ENCODE measurements around the gene LASP1.

LASP1 gene

GRCh38 chr17:38967290-38967738, 97.5 kb downstream of the LASP1 start, which contains the start of gene FBXO47:
Gene FBXO47, minus strand, starts transcription at chr17:38967403. Its CDS starts 4,378 bp downstream, at chr17:38963025.
- Histone ChIP-seq H3K36me3 (ENCODE audit: insufficient read depth, low read length) (no peaks in the 10 kb centered on the region), H3K27ac (ENCODE audit: low read length) (no peak within 1 kb of the TSS), H4K20me1 (ENCODE audit: insufficient read depth, low read length) (no peaks in the 10 kb centered on the region), H3K9ac (ENCODE audit: low read depth, low read length) (no peak within 1 kb of the TSS), H3K79me2 (ENCODE audit: insufficient read depth, low read length) (no peaks in the 10 kb centered on the region), H3K4me2 (ENCODE audit: insufficient read depth, low read length) (no peak within 1 kb of the TSS), H3K4me1 (ENCODE audit: insufficient read depth, low read length) (no peaks in the 10 kb centered on the region), H2AFZ (ENCODE audit: low read depth, low read length) (no peak within 1 kb of the TSS), H3K27me3 (ENCODE audit: insufficient read depth, low read length, poor library complexity) (no peaks in the 10 kb centered on the region), H3K9me3 (ENCODE audit: insufficient read depth, low read length, severe bottlenecking) (no peaks in the 10 kb centered on the region), H3K4me3 (ENCODE audit: low read depth in 1 of 2, low read length in 2 of 2) (no peak within 1 kb of the TSS)
- DNase-seq (no peak), ATAC-seq (ENCODE audit: insufficient read depth, low read depth) (no peak)
- TF ChIP-seq CTCF (IDR thresholded peaks at IDR 0.05; ENCODE audit: borderline replicate concordance, extremely low read depth, low read length, poor library complexity, severe bottlenecking) (no peak), EZH2 (IDR thresholded peaks at IDR 0.05; ENCODE audit: borderline replicate concordance, low read depth, low read length, severe bottlenecking) (no peak)

- Histone ChIP-seq H3K9me3 (ENCODE audit: insufficient read depth, low read length, severe bottlenecking) (no peaks in the 10 kb centered on the region), H2AFZ (ENCODE audit: low read depth, low read length) (no peak overlapping the region), H3K36me3 (ENCODE audit: insufficient read depth, low read length) (no peaks in the 10 kb centered on the region), H3K9ac (ENCODE audit: low read depth, low read length) (no peak overlapping the region), H3K4me3 (ENCODE audit: low read depth in 1 of 2, low read length in 2 of 2) (no peak overlapping the region), H4K20me1 (ENCODE audit: insufficient read depth, low read length) (no peaks in the 10 kb centered on the region), H3K27ac (ENCODE audit: low read length) (no peak overlapping the region), H3K79me2 (ENCODE audit: insufficient read depth, low read length) (no peaks in the 10 kb centered on the region), H3K4me1 (ENCODE audit: insufficient read depth, low read length) (no peaks in the 10 kb centered on the region), H3K4me2 (ENCODE audit: insufficient read depth, low read length) (no peak overlapping the region), H3K27me3 (ENCODE audit: insufficient read depth, low read length, poor library complexity) (no peaks in the 10 kb centered on the region)
- DNase-seq (no peak), ATAC-seq (ENCODE audit: insufficient read depth, low read depth) (no peak)
- TF ChIP-seq EZH2 (IDR thresholded peaks at IDR 0.05; ENCODE audit: borderline replicate concordance, low read depth, low read length, severe bottlenecking): no peak
- no peak for TF ChIP-seq CTCF (IDR thresholded peaks at IDR 0.05; ENCODE audit: borderline replicate concordance, extremely low read depth, low read length, poor library complexity, severe bottlenecking)
Observed at GRCh38 chr17:38969281-38969680, 99.4 kb downstream of the LASP1 start.

- H3K4me2 ChIP-seq (ENCODE audit: insufficient read depth, low read length): no peak overlapping the region
- no peaks in the 10 kb centered on the region for H4K20me1 ChIP-seq (ENCODE audit: insufficient read depth, low read length)
- H3K9me3 ChIP-seq (ENCODE audit: insufficient read depth, low read length, severe bottlenecking): no peaks in the 10 kb centered on the region
- H3K4me3 ChIP-seq (ENCODE audit: low read depth in 1 of 2, low read length in 2 of 2): no peak overlapping the region
- no peak overlapping the region for H3K27ac ChIP-seq (ENCODE audit: low read length)
- H3K9ac ChIP-seq (ENCODE audit: low read depth, low read length): no peak overlapping the region
- DNase-seq: no peak
- TF ChIP-seq EZH2 (IDR thresholded peaks at IDR 0.05; ENCODE audit: borderline replicate concordance, low read depth, low read length, severe bottlenecking): no peak
- peak; percentile 3 for TF ChIP-seq CTCF (IDR thresholded peaks at IDR 0.05; ENCODE audit: borderline replicate concordance, extremely low read depth, low read length, poor library complexity, severe bottlenecking)
- H3K4me1 ChIP-seq (ENCODE audit: insufficient read depth, low read length): no peaks in the 10 kb centered on the region
- H3K36me3 ChIP-seq (ENCODE audit: insufficient read depth, low read length): no peaks in the 10 kb centered on the region
- no peak overlapping the region for H2AFZ ChIP-seq (ENCODE audit: low read depth, low read length)
- no peaks in the 10 kb centered on the region for H3K79me2 ChIP-seq (ENCODE audit: insufficient read depth, low read length)
- no peaks in the 10 kb centered on the region for H3K27me3 ChIP-seq (ENCODE audit: insufficient read depth, low read length, poor library complexity)
- no peak for ATAC-seq (ENCODE audit: insufficient read depth, low read depth)
Observed at GRCh38 chr17:38970128-38970527, 100.3 kb downstream of the LASP1 start.

- no peaks in the 10 kb centered on the region for H3K79me2 ChIP-seq (ENCODE audit: insufficient read depth, low read length)
- H3K4me1 ChIP-seq (ENCODE audit: insufficient read depth, low read length): no peaks in the 10 kb centered on the region
- no peak overlapping the region for H3K9ac ChIP-seq (ENCODE audit: low read depth, low read length)
- H3K36me3 ChIP-seq (ENCODE audit: insufficient read depth, low read length): no peaks in the 10 kb centered on the region
- no peak overlapping the region for H2AFZ ChIP-seq (ENCODE audit: low read depth, low read length)
- ATAC-seq (ENCODE audit: insufficient read depth, low read depth): no peak
- no peaks in the 10 kb centered on the region for H3K9me3 ChIP-seq (ENCODE audit: insufficient read depth, low read length, severe bottlenecking)
- TF ChIP-seq CTCF (IDR thresholded peaks at IDR 0.05; ENCODE audit: borderline replicate concordance, extremely low read depth, low read length, poor library complexity, severe bottlenecking): no peak
- no peak for TF ChIP-seq EZH2 (IDR thresholded peaks at IDR 0.05; ENCODE audit: borderline replicate concordance, low read depth, low read length, severe bottlenecking)
- H3K27ac ChIP-seq (ENCODE audit: low read length): no peak overlapping the region
- DNase-seq: no peak
- H3K27me3 ChIP-seq (ENCODE audit: insufficient read depth, low read length, poor library complexity): no peaks in the 10 kb centered on the region
- no peak overlapping the region for H3K4me3 ChIP-seq (ENCODE audit: low read depth in 1 of 2, low read length in 2 of 2)
- H3K4me2 ChIP-seq (ENCODE audit: insufficient read depth, low read length): no peak overlapping the region
- H4K20me1 ChIP-seq (ENCODE audit: insufficient read depth, low read length): no peaks in the 10 kb centered on the region
Observed at GRCh38 chr17:38970804-38971203, 100.9 kb downstream of the LASP1 start.

All from DND-41 (cell line).